Measurements from ENCODE around the gene HHIPL1. TPM values are rescaled to one million over a fixed set of nuclear protein-coding genes. Genes with fewer than 3 reads are reported as not detected.

The HHIPL1 gene
- total RNA-seq, 2 donors from 2014 or later: 0.44 to 0.93 TPM

DNA sequence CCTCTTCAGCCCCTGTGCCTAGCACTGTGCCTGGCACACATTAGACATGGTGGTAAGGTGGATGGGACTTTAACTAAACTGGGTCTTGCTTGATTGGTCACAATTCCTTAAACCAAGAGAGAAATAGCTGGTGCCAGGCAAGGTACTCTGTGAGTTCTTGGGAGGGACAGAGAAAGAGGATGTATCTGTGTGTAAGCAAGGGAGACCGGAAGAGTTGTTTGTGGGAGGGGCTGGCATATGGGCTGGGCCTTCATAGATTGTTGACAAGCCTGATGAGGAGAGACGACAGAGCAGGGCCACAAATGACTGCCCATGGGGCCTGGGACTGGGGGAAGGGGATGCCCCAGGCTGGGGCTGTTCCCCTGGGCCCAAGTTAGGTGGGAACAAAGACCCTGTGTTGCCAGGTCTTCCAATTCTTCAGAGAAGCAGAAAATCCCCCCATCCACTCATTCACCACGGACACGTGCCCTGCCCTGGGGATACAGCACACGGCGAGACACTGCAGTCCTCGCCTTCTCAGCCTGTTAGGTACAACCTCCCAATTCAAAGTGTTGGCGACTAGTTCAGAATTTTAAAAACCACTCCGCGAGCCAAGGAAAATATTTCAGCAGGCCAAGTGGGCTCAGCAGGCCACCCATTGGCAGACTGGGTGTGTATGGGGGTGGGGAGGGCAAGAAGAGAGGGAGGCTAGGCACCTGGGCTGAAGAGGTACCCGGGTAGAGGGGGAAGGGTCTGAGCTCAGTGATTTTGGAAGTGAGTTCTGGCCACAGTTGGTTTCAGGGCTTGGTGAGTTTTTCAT is 27.8 kb downstream of the HHIPL1 start:
- no peak overlapping the region for H3K4me3 ChIP-seq
- no peak for TF ChIP-seq CTCF (IDR thresholded peaks at IDR 0.05)
- peak overlapping the region in 1 of 2 donors; percentile 68 for H3K9ac ChIP-seq (ENCODE audit: low read depth in 2 of 2, low read length in 2 of 2)
- no peaks in the 10 kb centered on the region for H3K4me1 ChIP-seq
- no peaks in the 10 kb centered on the region for H3K36me3 ChIP-seq
- intact Hi-C loops (cut with DNase I): no loop called here
- H3K27ac ChIP-seq: no peak overlapping the region
- H3K9me3 ChIP-seq: no peaks in the 10 kb centered on the region
- DNase-seq: peak; percentile 26
- no peaks in the 10 kb centered on the region for H3K27me3 ChIP-seq

GRCh38 chr14:99673305-99674063 is 28.6 kb downstream of the HHIPL1 start:
- H3K4me1 ChIP-seq: no peaks in the 10 kb centered on the region
- no peak overlapping the region for H3K4me3 ChIP-seq
- intact Hi-C loops (cut with DNase I): no loop called here
- no peak overlapping the region for H3K9ac ChIP-seq (ENCODE audit: low read depth in 2 of 2, low read length in 2 of 2)
- H3K36me3 ChIP-seq: no peaks in the 10 kb centered on the region
- no peaks in the 10 kb centered on the region for H3K9me3 ChIP-seq
- H3K27me3 ChIP-seq: no peaks in the 10 kb centered on the region
- DNase-seq: no peak
- H3K27ac ChIP-seq: no peak overlapping the region
- TF ChIP-seq CTCF (IDR thresholded peaks at IDR 0.05): no peak

DNA sequence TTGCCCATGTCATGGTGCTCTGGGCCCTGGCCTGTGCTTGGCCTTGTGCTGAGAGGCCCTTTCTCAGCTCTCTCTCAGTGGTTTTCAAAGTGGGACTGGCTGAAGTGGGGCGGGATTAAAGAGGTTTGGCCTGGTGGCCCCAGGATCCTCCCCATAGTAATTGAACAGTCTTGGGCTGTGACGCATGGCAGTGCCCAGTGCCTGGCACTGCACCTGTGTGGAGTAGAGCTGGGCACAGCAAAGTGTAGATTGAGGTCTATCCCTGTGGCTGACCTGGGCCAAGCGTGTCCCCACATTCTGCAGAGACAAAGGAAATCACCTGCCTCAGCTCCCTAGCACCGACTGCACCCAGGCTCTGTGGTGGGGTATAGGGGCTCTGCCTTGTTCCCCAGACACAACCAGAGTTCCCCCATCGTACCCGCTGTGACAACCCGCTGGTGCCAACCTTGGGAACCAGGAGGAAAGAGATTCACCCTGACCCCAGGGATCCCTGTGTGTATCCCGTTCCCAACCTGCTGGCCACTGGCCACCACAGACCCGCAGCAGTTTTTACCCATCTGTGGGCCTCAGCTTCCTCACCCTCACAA is 29.2 kb downstream of the HHIPL1 start:
- intact Hi-C loops (cut with DNase I): no loop called here
- no peaks in the 10 kb centered on the region for H3K4me1 ChIP-seq
- no peaks in the 10 kb centered on the region for H3K36me3 ChIP-seq
- H3K9me3 ChIP-seq: no peaks in the 10 kb centered on the region
- no peak overlapping the region for H3K4me3 ChIP-seq
- H3K27ac ChIP-seq: no peak overlapping the region
- H3K27me3 ChIP-seq: no peaks in the 10 kb centered on the region
- TF ChIP-seq CTCF (IDR thresholded peaks at IDR 0.05): no peak
- H3K9ac ChIP-seq (ENCODE audit: low read depth in 2 of 2, low read length in 2 of 2): no peak overlapping the region
- DNase-seq: no peak

DNA sequence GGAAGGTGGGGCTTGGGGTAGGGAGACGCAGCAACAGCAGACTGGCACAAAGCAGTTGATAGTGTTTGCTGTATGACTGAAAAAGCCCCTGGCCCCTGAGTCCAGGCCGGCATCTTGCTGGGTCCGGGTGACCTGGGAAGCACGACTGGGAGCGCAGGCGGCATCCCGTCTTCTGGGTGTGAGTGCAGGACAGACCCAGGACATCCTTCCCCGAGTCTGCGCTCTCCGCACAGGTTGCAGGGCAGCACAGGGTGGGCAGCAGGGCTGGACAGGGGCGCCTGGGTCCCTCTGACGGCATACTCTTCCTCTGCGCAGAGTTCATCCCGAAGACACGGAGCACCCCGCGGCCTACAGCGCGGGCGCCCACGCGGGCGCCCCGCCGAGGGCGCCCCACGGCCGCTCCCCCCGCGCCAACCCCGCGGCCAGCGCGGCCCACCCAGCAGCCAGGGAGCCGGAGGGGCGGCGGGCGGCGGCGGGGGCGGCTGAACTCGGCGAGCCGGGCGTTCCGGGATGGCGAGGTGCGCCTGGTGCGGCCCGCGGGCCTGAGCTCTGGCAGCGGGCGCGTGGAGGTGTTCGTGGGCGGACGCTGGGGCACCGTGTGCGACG is 29.9 kb downstream of the HHIPL1 start:
- intact Hi-C loops (cut with DNase I): no loop called here
- H3K27ac ChIP-seq: no peak overlapping the region
- no peak for DNase-seq

More for the DNA sequence above, 29.9 kb downstream of the HHIPL1 start:
- no peaks in the 10 kb centered on the region for H3K27me3 ChIP-seq
- no peaks in the 10 kb centered on the region for H3K4me1 ChIP-seq
- TF ChIP-seq CTCF (IDR thresholded peaks at IDR 0.05): no peak
- no peak overlapping the region for H3K9ac ChIP-seq (ENCODE audit: low read depth in 2 of 2, low read length in 2 of 2)
- H3K4me3 ChIP-seq: no peak overlapping the region
- H3K36me3 ChIP-seq: no peaks in the 10 kb centered on the region
- no peaks in the 10 kb centered on the region for H3K9me3 ChIP-seq
